Measurements from ENCODE around the gene HS2ST1. TPM values are rescaled to one million over a fixed set of nuclear protein-coding genes. Genes with fewer than 3 reads are reported as not detected.

The HS2ST1 gene
- total and polyA plus RNA-seq, 7 donors = 2.4 to 13.7 (median 10.0) TPM

GRCh38 chr1:86933562-86934377 is 19.3 kb downstream of the HS2ST1 start:
- Histone ChIP-seq H3K36me3 (no peaks in the 10 kb centered on the region), H3K4me1 (no peaks in the 10 kb centered on the region), H3K27me3 (no peaks in the 10 kb centered on the region), H3K27ac (no peak overlapping the region), H3K4me3 (no peak overlapping the region), H3K9me3 (no peaks in the 10 kb centered on the region)
- 75 to 81% methylated on average over 7 of the region's 7 CpGs for WGBS, 2 donors
- no peak for DNase-seq
- intact Hi-C loops (cut with DNase I) = no loop called here
- TF ChIP-seq POLR2A (IDR thresholded peaks at IDR 0.05) = no peak
- TF ChIP-seq EP300 (IDR thresholded peaks at IDR 0.05) = no peak
- TF ChIP-seq CTCF (IDR thresholded peaks at IDR 0.05) = no peak
- TF ChIP-seq POLR2AphosphoS5 (IDR thresholded peaks at IDR 0.05) = no peak

- 54 to 74% methylated on average over 1 of the region's 1 CpG for WGBS, 2 donors
These were observed 24.0 kb downstream of the HS2ST1 start for GRCh38 chr1:86938450-86938849.

GRCh38 chr1:86938855-86939254 is 24.4 kb downstream of the HS2ST1 start:
- Histone ChIP-seq H3K27ac (no peak overlapping the region), H3K36me3 (no peaks in the 10 kb centered on the region), H3K27me3 (no peaks in the 10 kb centered on the region), H3K4me3 (no peak overlapping the region), H3K4me1 (peaks cover 0 to 14% (median 11%) of the 10 kb centered on the region in 4 donors), H3K9me3 (no peaks in the 10 kb centered on the region)
- no peak for DNase-seq
- WGBS, 2 donors = 88 to 98% methylated on average over 2 of the region's 2 CpGs
- no peak for TF ChIP-seq POLR2AphosphoS5 (IDR thresholded peaks at IDR 0.05)
- no peak for TF ChIP-seq EP300 (IDR thresholded peaks at IDR 0.05)
- TF ChIP-seq POLR2A (IDR thresholded peaks at IDR 0.05) = no peak
- TF ChIP-seq CTCF (IDR thresholded peaks at IDR 0.05) = no peak
- intact Hi-C loops (cut with DNase I) = no loop called here

More at GRCh38 chr1:86938450-86938849, 24.0 kb downstream of the HS2ST1 start:
- no peaks in the 10 kb centered on the region for H3K9me3 ChIP-seq
- no peaks in the 10 kb centered on the region for H3K27me3 ChIP-seq
- no peak overlapping the region for H3K27ac ChIP-seq
- TF ChIP-seq EP300 (IDR thresholded peaks at IDR 0.05) (no peak), CTCF (IDR thresholded peaks at IDR 0.05) (no peak)
- DNase-seq = no peak
- intact Hi-C loops (cut with DNase I) = no loop called here
- peaks cover 0 to 14% (median 11%) of the 10 kb centered on the region in 4 donors for H3K4me1 ChIP-seq
- H3K4me3 ChIP-seq = no peak overlapping the region
- no peaks in the 10 kb centered on the region for H3K36me3 ChIP-seq

GRCh38 chr1:86939406-86939805 is 25.0 kb downstream of the HS2ST1 start:
- no peak for TF ChIP-seq CTCF (IDR thresholded peaks at IDR 0.05)
- TF ChIP-seq POLR2A (IDR thresholded peaks at IDR 0.05) = no peak
- no peak for TF ChIP-seq EP300 (IDR thresholded peaks at IDR 0.05)
- no peak for TF ChIP-seq POLR2AphosphoS5 (IDR thresholded peaks at IDR 0.05)
- whole genome bisulfite sequencing, 2 donors = 89 to 90% methylated on average over 3 of the region's 3 CpGs
- DNase-seq = no peak
- Histone ChIP-seq H3K27ac (no peak overlapping the region), H3K4me3 (no peak overlapping the region), H3K9me3 (no peaks in the 10 kb centered on the region), H3K36me3 (no peaks in the 10 kb centered on the region), H3K27me3 (no peaks in the 10 kb centered on the region), H3K4me1 (peaks cover 0 to 14% (median 11%) of the 10 kb centered on the region in 4 donors)
- intact Hi-C loops (cut with DNase I) = no loop called here

Measured in sigmoid colon (tissue), 7 donors.